Measurements from ENCODE around the gene IMMP2L. TPM values are rescaled to one million over a fixed set of nuclear protein-coding genes. Genes with fewer than 3 reads are reported as not detected.

IMMP2L gene
- total and polyA plus RNA-seq, 2 donors (not counting 3 experiments of a cell fraction or from before 2014, with no cell fraction given): 9.9 to 11.8 TPM

- Histone ChIP-seq H4K20me1 (replicated peaks; ENCODE audit: control insufficient read depth, extremely low read depth, insufficient read depth, low read length) (no peaks in the 10 kb centered on the region), H3K36me3 (ENCODE audit: control insufficient read depth in 2 of 2, extremely low read depth in 1 of 2, insufficient read depth in 2 of 2, low read length in 2 of 2) (no peaks in the 10 kb centered on the region), H3K9ac (replicated peaks; ENCODE audit: extremely low read depth, insufficient read depth, low read length) (no peak overlapping the region), H3K9me1 (replicated peaks; ENCODE audit: control insufficient read depth, extremely low read depth, insufficient read depth, low read length) (no peaks in the 10 kb centered on the region), H3K4me1 (ENCODE audit: control insufficient read depth, extremely low read depth, insufficient read depth, low read length) (no peaks in the 10 kb centered on the region), H3K4me3 (replicated peaks in 1 of 3; ENCODE audit: insufficient read depth in 1 of 3, low read depth in 1 of 3, low read length in 3 of 3) (no peak overlapping the region), H3K79me2 (ENCODE audit: control insufficient read depth, insufficient read depth, low read length) (no peaks in the 10 kb centered on the region), H2AFZ (ENCODE audit: low read depth, low read length) (no peak overlapping the region), H3K27me3 (ENCODE audit: control insufficient read depth in 2 of 2, insufficient read depth in 2 of 2, low read length in 2 of 2) (no peaks in the 10 kb centered on the region), H3K27ac (ENCODE audit: insufficient read depth, low read depth, low read length) (no peak overlapping the region), H3K9me3 (replicated peaks; ENCODE audit: control insufficient read depth, insufficient read depth, low read length) (no peaks in the 10 kb centered on the region), H3K4me2 (ENCODE audit: insufficient read depth, low read length) (no peak overlapping the region)
- dilution Hi-C loops (cut with MboI; ENCODE audit: extremely low pct_ligation_motif_present, low sequenced_read_pairs) (no loop called here), intact Hi-C loops (cut with micrococcal nuclease) (no loop called here)
- DNase-seq (ENCODE audit: low read depth, low spot score) (no peak), FAIRE-seq (no peak)
- no TSS peak for BruUV-seq (replicated peaks)
- TF ChIP-seq POLR2AphosphoS5 (IDR thresholded peaks at IDR 0.05; ENCODE audit: insufficient read depth, low read depth, low read length) (no peak), FOS (IDR thresholded peaks at IDR 0.05; ENCODE audit: borderline replicate concordance, insufficient read depth, low read length) (no peak), JUN (IDR thresholded peaks at IDR 0.05; ENCODE audit: borderline replicate concordance, insufficient read depth, insufficient read length, low read depth) (no peak), EZH2 (IDR thresholded peaks at IDR 0.05; ENCODE audit: borderline replicate concordance, low read depth, low read length, severe bottlenecking) (no peak), POLR2A (IDR thresholded peaks at IDR 0.05; ENCODE audit: low read depth, low read length) (no peak), MAX (IDR thresholded peaks at IDR 0.05; ENCODE audit: insufficient read depth, insufficient read length) (no peak), GATA2 (IDR thresholded peaks at IDR 0.05; ENCODE audit: insufficient read depth, insufficient read length, low read depth, low read length) (no peak), MYC (IDR thresholded peaks at IDR 0.05; ENCODE audit: low read depth, low read length) (no peak), CTCF (IDR thresholded peaks at IDR 0.05; ENCODE audit: extremely low read depth in 1 of 2, insufficient read depth in 1 of 2, low read depth in 1 of 2, low read length in 2 of 2) (no peak)
- ChIA-PET CTCF (interaction anchor here (0.7 to 1.2 kb wide), 3 partner anchors 9 to 17 kb away, joined by 3 read pairs; no protein-coding TSS in a partner anchor), POLR2A (no interaction called here)
Measured at GRCh38 chr7:111516612-111517011, 45.7 kb downstream of the IMMP2L start.
